Measurements from ENCODE around the gene TUB. TPM values are rescaled to one million over a fixed set of nuclear protein-coding genes. Genes with fewer than 3 reads are reported as not detected.

The TUB gene
- total RNA-seq, 1 donor from 2014 or later: 2.9 TPM

DNA sequence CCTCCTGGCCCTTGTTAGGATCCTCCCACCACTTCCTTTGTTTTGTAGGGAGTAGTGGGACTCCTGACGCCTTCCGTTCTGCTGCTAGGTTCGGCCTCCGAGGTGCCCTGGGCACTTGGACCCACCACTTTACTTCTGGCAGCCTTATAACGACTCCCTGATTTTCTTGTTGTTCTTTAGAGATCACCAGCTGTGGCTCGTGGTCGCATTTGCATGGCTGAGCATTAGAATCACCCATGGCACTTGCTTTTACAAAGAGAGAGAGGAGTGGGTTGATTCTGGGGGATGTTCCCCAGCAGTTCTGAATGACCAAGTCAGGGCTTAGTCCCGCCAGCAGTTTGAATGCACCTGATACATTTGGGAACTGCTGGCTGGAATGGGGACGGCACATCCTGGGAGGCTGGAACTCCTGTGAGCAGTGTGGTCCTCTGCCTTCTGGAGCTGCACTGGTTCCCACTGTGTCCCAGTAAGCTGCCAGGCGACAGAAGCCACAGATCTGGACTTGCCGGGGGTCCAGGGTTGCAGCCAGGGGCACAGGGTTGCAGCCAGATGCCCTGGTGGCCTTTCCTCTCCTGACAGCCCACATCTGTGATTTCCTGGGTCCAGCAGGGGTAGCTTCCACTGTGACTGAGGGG, 4.1 kb downstream of the TUB start:
- no peak for TF ChIP-seq CTCF (IDR thresholded peaks at IDR 0.05; ENCODE audit: unreplicated experiment)
- Mint-ChIP-seq H3K9me3 (ENCODE audit: unreplicated experiment) (no peaks in the 10 kb centered on the region), H3K36me3 (ENCODE audit: low read depth, unreplicated experiment) (peaks cover 4% of the 10 kb centered on the region), H3K4me1 (ENCODE audit: unreplicated experiment) (peaks cover 22% of the 10 kb centered on the region), H3K4me3 (ENCODE audit: unreplicated experiment) (no peak overlapping the region), H3K27me3 (ENCODE audit: unreplicated experiment) (peaks cover 22% of the 10 kb centered on the region), H3K27ac (ENCODE audit: unreplicated experiment) (no peak overlapping the region)
- no peak for DNase-seq (ENCODE audit: low spot score)

DNA sequence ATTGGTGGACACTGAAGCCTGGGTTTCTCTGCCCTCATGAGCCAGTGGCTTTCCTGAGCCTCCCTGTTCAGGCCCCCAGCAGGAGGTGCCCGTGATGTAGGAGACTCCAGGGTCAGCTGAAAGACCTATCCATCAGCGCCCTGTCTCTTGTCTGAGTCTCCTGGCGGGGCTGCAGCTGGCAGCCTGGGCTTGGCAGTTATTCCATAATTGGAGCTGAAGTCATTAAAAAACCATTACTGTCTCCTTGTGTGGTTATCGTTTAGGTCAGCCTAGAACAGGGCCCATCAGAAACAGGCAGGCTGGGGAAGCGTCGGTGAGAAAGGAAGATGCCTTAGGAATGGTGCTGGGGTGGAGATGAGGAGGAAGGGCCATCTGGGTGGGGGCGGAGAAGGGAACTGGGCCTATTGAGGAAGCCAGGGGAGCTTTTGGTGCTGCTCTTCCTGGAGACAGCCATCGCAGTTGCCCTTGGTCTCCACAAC, 5.0 kb downstream of the TUB start:
- Mint-ChIP-seq H3K27me3 (ENCODE audit: unreplicated experiment) (peaks cover 20% of the 10 kb centered on the region), H3K4me3 (ENCODE audit: unreplicated experiment) (no peak overlapping the region), H3K4me1 (ENCODE audit: unreplicated experiment) (peaks cover 22% of the 10 kb centered on the region), H3K9me3 (ENCODE audit: unreplicated experiment) (no peaks in the 10 kb centered on the region), H3K36me3 (ENCODE audit: low read depth, unreplicated experiment) (peaks cover 4% of the 10 kb centered on the region), H3K27ac (ENCODE audit: unreplicated experiment) (peak overlapping the region; percentile 50)
- DNase-seq (ENCODE audit: low spot score): no peak
- TF ChIP-seq CTCF (IDR thresholded peaks at IDR 0.05; ENCODE audit: unreplicated experiment): no peak

GRCh38 chr11:8086571-8086970, 5.6 kb downstream of the TUB start:
- H3K9me3 Mint-ChIP-seq (ENCODE audit: unreplicated experiment): no peaks in the 10 kb centered on the region
- H3K36me3 Mint-ChIP-seq (ENCODE audit: low read depth, unreplicated experiment): peaks cover 4% of the 10 kb centered on the region
- TF ChIP-seq CTCF (IDR thresholded peaks at IDR 0.05; ENCODE audit: unreplicated experiment): no peak
- no peak overlapping the region for H3K27ac Mint-ChIP-seq (ENCODE audit: unreplicated experiment)
- H3K4me1 Mint-ChIP-seq (ENCODE audit: unreplicated experiment): peaks cover 22% of the 10 kb centered on the region
- no peak for DNase-seq (ENCODE audit: low spot score)
- no peak overlapping the region for H3K4me3 Mint-ChIP-seq (ENCODE audit: unreplicated experiment)
- H3K27me3 Mint-ChIP-seq (ENCODE audit: unreplicated experiment): peaks cover 20% of the 10 kb centered on the region

- peaks cover 16% of the 10 kb centered on the region for H3K27me3 Mint-ChIP-seq (ENCODE audit: unreplicated experiment)
- H3K27ac Mint-ChIP-seq (ENCODE audit: unreplicated experiment): no peak overlapping the region
- H3K4me1 Mint-ChIP-seq (ENCODE audit: unreplicated experiment): peaks cover 19% of the 10 kb centered on the region
- H3K9me3 Mint-ChIP-seq (ENCODE audit: unreplicated experiment): no peaks in the 10 kb centered on the region
- no peak overlapping the region for H3K4me3 Mint-ChIP-seq (ENCODE audit: unreplicated experiment)
- no peaks in the 10 kb centered on the region for H3K36me3 Mint-ChIP-seq (ENCODE audit: low read depth, unreplicated experiment)
- DNase-seq (ENCODE audit: low spot score): peak; percentile 29
- peak; percentile 32 for TF ChIP-seq CTCF (IDR thresholded peaks at IDR 0.05; ENCODE audit: unreplicated experiment)
Observed at GRCh38 chr11:8087185-8087584, 6.2 kb downstream of the TUB start.

DNA sequence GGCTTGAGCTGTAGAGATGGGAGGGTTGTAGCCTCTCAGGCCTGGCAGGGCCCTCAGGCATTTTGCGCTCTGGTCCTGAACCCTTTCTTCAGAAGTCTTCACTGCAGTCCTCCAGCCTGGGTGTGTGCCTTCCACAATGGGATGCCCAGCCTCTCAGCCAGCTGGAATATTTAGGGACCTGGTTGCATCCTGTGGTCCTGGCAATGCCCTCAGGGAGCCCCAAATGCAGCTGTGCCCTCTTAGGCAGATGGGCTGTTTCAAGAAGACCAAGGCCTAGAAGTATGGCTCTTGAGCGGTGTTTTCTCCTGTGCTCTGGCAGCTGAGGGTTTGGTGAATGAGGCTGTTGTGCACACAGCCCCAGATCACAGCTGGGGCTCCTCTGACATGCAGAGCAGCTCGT, 6.7 kb downstream of the TUB start:
- Mint-ChIP-seq H3K4me3 (ENCODE audit: unreplicated experiment) (no peak overlapping the region), H3K36me3 (ENCODE audit: low read depth, unreplicated experiment) (no peaks in the 10 kb centered on the region), H3K27me3 (ENCODE audit: unreplicated experiment) (peaks cover 14% of the 10 kb centered on the region), H3K27ac (ENCODE audit: unreplicated experiment) (no peak overlapping the region), H3K4me1 (ENCODE audit: unreplicated experiment) (peaks cover 19% of the 10 kb centered on the region), H3K9me3 (ENCODE audit: unreplicated experiment) (no peaks in the 10 kb centered on the region)
- TF ChIP-seq CTCF (IDR thresholded peaks at IDR 0.05; ENCODE audit: unreplicated experiment): no peak
- DNase-seq (ENCODE audit: low spot score): no peak
